PFSK-1 (cell line): Measurements from ENCODE around the gene UTS2R.

Experiments
- POLR2AphosphoS5 ChIP-seq: IDR thresholded peaks from 2 replicates; pipeline ENCODE4 v1.6.1; 2012; ENCODE audit warnings: low read depth, mild to moderate bottlenecking, control low read depth, low read length, moderate library complexity
- REST ChIP-seq, 2 experiments: IDR thresholded peaks; 2 replicates each; pipeline versions ENCODE4 v1.6.1 to v1.8.0; 2011 to 2012; ENCODE audit warnings: low read depth in 2 of 2, low read length in 2 of 2, control low read depth in 1 of 2, inconsistent platforms in 1 of 2, mild to moderate bottlenecking in 1 of 2, moderate library complexity in 1 of 2; ENCODE audit not compliant: insufficient read depth in 1 of 2
- SIN3A ChIP-seq: IDR thresholded peaks from 2 replicates; pipeline ENCODE4 v1.6.1; 2012; ENCODE audit warnings: mild to moderate bottlenecking, low read length, moderate library complexity, borderline replicate concordance; ENCODE audit not compliant: insufficient read depth
- TAF1 ChIP-seq: IDR thresholded peaks from 2 replicates; pipeline ENCODE4 v1.6.1; 2012; ENCODE audit warnings: low read length, control low read depth, borderline replicate concordance; ENCODE audit not compliant: insufficient read depth

GRCh38 chr17:82354804-82355308 lies 16.7 kb upstream of the UTS2R start:
- no peak for TF ChIP-seq REST (IDR thresholded peaks at IDR 0.05; ENCODE audit: insufficient read depth in 1 of 2, low read depth in 2 of 2, low read length in 2 of 2)
- no peak for TF ChIP-seq POLR2AphosphoS5
- TF ChIP-seq SIN3A, result no peak
- no peak for TF ChIP-seq TAF1
